ENCODE results near the gene OAT. TPM values are rescaled to one million over a fixed set of nuclear protein-coding genes. Genes with fewer than 3 reads are reported as not detected.

Gene OAT
- total and polyA plus RNA-seq, 2 experiments from 2014 or later, result 568 to 694 TPM

- no peaks in the 10 kb centered on the region for H3K9me3 ChIP-seq (ENCODE audit: low read depth)
- no peaks in the 10 kb centered on the region for H3K9me2 ChIP-seq (replicated peaks; ENCODE audit: insufficient read depth)
- H3K4me3 ChIP-seq, result no peak overlapping the region
- TF ChIP-seq EZH2 (IDR thresholded peaks at IDR 0.05; ENCODE audit: borderline replicate concordance), result no peak
- TF ChIP-seq EZH2phosphoT487 (IDR thresholded peaks at IDR 0.05; ENCODE audit: low read depth, severe bottlenecking, unreplicated experiment), result no peak
- TF ChIP-seq, protein P1, sequence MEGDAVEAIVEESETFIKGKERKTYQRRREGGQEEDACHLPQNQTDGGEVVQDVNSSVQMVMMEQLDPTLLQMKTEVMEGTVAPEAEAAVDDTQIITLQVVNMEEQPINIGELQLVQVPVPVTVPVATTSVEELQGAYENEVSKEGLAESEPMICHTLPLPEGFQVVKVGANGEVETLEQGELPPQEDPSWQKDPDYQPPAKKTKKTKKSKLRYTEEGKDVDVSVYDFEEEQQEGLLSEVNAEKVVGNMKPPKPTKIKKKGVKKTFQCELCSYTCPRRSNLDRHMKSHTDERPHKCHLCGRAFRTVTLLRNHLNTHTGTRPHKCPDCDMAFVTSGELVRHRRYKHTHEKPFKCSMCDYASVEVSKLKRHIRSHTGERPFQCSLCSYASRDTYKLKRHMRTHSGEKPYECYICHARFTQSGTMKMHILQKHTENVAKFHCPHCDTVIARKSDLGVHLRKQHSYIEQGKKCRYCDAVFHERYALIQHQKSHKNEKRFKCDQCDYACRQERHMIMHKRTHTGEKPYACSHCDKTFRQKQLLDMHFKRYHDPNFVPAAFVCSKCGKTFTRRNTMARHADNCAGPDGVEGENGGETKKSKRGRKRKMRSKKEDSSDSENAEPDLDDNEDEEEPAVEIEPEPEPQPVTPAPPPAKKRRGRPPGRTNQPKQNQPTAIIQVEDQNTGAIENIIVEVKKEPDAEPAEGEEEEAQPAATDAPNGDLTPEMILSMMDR (IDR thresholded peaks at IDR 0.05; ENCODE audit: poor library complexity), result no peak
- H4K20me1 ChIP-seq (ENCODE audit: insufficient read depth, poor library complexity, severe bottlenecking), result no peaks in the 10 kb centered on the region
- no peaks in the 10 kb centered on the region for H3K36me3 ChIP-seq (replicated peaks; ENCODE audit: insufficient read depth, low read depth)
- 80% methylated on average over 5 of the region's 5 CpGs for WGBS (ENCODE audit: low lambda C conversion rate, missing lambda C conversion rate)
- H3K27ac ChIP-seq, result no peak overlapping the region
- no peaks in the 10 kb centered on the region for H3K27me3 ChIP-seq
- H2AFZ ChIP-seq, result no peak overlapping the region
- DNase-seq (ENCODE audit: low spot score), result no peak
- no peaks in the 10 kb centered on the region for H3K79me2 ChIP-seq
- no peak overlapping the region for H3K4me2 ChIP-seq
- H3K4me1 ChIP-seq (ENCODE audit: insufficient read depth), result no peaks in the 10 kb centered on the region
Observed at GRCh38 chr10:124349996-124350280, 68.8 kb downstream of the OAT start.

- no peak overlapping the region for H3K4me2 ChIP-seq
- no peaks in the 10 kb centered on the region for H3K36me3 ChIP-seq (replicated peaks; ENCODE audit: insufficient read depth, low read depth)
- WGBS (ENCODE audit: low lambda C conversion rate, missing lambda C conversion rate), result 78% methylated on average over 16 of the region's 16 CpGs
- no peaks in the 10 kb centered on the region for H3K4me1 ChIP-seq (ENCODE audit: insufficient read depth)
- TF ChIP-seq, protein P1 (IDR thresholded peaks at IDR 0.05; ENCODE audit: poor library complexity), result no peak
- TF ChIP-seq EZH2 (IDR thresholded peaks at IDR 0.05; ENCODE audit: borderline replicate concordance) (no peak), EZH2phosphoT487 (IDR thresholded peaks at IDR 0.05; ENCODE audit: low read depth, severe bottlenecking, unreplicated experiment) (no peak)
- DNase-seq (ENCODE audit: low spot score), result no peak
- no peaks in the 10 kb centered on the region for H3K79me2 ChIP-seq
- H3K9me2 ChIP-seq (replicated peaks; ENCODE audit: insufficient read depth), result no peaks in the 10 kb centered on the region
- H4K20me1 ChIP-seq (ENCODE audit: insufficient read depth, poor library complexity, severe bottlenecking), result no peaks in the 10 kb centered on the region
- no peak overlapping the region for H3K4me3 ChIP-seq
- H3K27ac ChIP-seq, result no peak overlapping the region
- H2AFZ ChIP-seq, result no peak overlapping the region
- no peaks in the 10 kb centered on the region for H3K27me3 ChIP-seq
- no peaks in the 10 kb centered on the region for H3K9me3 ChIP-seq (ENCODE audit: low read depth)
Observed at GRCh38 chr10:124349231-124349995, 69.3 kb downstream of the OAT start.

DNA sequence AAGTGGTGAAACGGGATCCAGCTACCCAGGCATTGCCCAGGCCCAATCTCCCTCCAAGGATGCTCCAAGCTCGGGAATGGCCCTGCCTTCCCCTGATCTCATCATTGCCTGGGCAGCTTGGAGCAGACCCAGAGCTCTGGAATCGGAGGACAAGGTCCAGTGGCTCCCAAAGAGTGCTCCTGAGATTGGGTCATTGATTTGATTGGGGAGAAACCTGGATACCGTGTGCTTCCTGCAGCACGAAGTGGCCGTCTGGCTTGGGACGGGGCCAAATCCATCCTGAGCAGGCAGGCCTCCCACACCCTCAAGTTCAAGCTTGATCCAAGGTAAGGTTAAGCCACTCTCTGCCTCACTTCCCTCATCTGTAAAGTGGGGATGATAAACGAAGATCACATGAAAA lies 69.9 kb downstream of the OAT start:
- Histone ChIP-seq H3K4me3 (no peak overlapping the region), H3K79me2 (no peaks in the 10 kb centered on the region), H3K27me3 (no peaks in the 10 kb centered on the region), H2AFZ (no peak overlapping the region), H3K9me2 (replicated peaks; ENCODE audit: insufficient read depth) (no peaks in the 10 kb centered on the region), H3K27ac (no peak overlapping the region), H3K36me3 (replicated peaks; ENCODE audit: insufficient read depth, low read depth) (no peaks in the 10 kb centered on the region), H3K9me3 (ENCODE audit: low read depth) (no peaks in the 10 kb centered on the region), H3K4me1 (ENCODE audit: insufficient read depth) (no peaks in the 10 kb centered on the region), H3K4me2 (no peak overlapping the region), H4K20me1 (ENCODE audit: insufficient read depth, poor library complexity, severe bottlenecking) (no peaks in the 10 kb centered on the region)
- DNase-seq (ENCODE audit: low spot score), result no peak
- WGBS (ENCODE audit: low lambda C conversion rate, missing lambda C conversion rate), result 91% methylated on average over 8 of the region's 8 CpGs
- TF ChIP-seq EZH2phosphoT487 (IDR thresholded peaks at IDR 0.05; ENCODE audit: low read depth, severe bottlenecking, unreplicated experiment) (no peak), EZH2 (IDR thresholded peaks at IDR 0.05; ENCODE audit: borderline replicate concordance) (no peak)
- TF ChIP-seq, protein P1 (IDR thresholded peaks at IDR 0.05; ENCODE audit: poor library complexity), result no peak

All from hepatocyte (in vitro differentiated cells).